Activated naive CD4-positive, alpha-beta T cell treated with Interleukin-2 at 50 U/mL for 16 hours (primary cell): ENCODE data around the gene FTSJ1.

ENCODE experiments used
- DNase-seq: peaks from one replicate; pipeline ENCODE4 v3.0.0-alpha.2; 2020

The FTSJ1 gene

GRCh38 chrX:48531358-48531959 is 55.5 kb downstream of the FTSJ1 start:
- DNase-seq: no peak

GRCh38 chrX:48532161-48532560 is 56.2 kb downstream of the FTSJ1 start:
- no peak for DNase-seq

GRCh38 chrX:48533165-48533564 is 57.2 kb downstream of the FTSJ1 start:
- DNase-seq: no peak
